LNCAP (cell line): Measurements from ENCODE around the gene WDHD1.

Experiments
- CTCF ChIP-seq: fragments of 450-650 bp; IDR thresholded peaks from 2 replicates; pipeline ENCODE4 v1.5.1; 2017; ENCODE audit warnings: mild to moderate bottlenecking

The WDHD1 gene

GRCh38 chr14:55026793-55027561 is at the start of gene WDHD1, which contains the start of gene SOCS4:
Gene WDHD1, minus strand, starts transcription at chr14:55027099. Its CDS starts 312 bp downstream, at chr14:55026787.
Gene SOCS4, plus strand, starts transcription at chr14:55027236. Its CDS starts 15,806 bp downstream, at chr14:55043042.
- TF ChIP-seq CTCF = no peak; the same call in 1 of the 2 replicates

DNA sequence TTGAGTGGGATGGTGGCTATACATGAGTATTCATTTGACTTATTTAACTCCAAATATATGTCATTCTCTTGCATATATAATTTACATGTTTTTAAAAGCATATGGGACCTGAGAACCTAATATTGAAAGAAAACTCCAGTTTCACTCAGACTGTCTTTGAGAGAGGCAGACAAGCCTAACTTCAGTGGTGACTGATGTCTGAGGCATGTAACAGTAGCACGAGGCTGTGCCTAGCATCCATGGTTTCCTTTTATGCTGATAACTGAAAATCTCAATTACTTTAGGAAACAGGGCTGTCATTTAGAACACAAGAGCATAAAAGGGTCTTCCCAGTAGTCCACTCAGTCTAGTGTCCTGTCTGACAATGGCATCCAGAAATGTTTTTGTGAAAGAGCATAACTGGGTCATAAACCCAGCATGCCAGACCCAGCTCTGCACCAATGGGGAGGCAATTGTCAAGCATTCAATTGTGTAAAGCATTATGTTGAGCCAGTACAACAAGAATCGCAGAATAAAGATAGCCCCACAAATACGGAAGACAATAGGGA is 48.8 kb upstream of the WDHD1 start:
- TF ChIP-seq CTCF = no peak

- no peak for TF ChIP-seq CTCF
These were observed 47.8 kb upstream of the WDHD1 start for GRCh38 chr14:55074662-55075061.

DNA sequence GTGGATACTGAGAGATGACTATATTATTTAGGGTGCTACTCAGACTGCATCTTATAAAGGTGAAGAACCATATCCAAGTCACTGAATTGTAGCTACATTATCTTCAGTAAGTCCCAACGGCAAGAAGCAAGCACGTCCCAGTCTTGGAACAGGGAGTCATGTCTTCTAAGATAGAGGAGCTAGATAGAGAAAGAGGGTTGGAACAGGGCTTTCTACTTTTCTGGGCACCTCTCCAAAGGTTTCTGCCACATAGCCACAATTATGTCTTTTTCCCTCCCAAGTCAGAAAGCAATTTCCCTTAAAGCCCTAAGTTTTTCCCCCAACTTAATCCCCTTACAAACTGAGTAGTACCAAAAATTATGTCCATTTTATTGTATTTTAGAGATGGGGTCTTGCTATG is 47.0 kb upstream of the WDHD1 start:
- TF ChIP-seq CTCF = no peak

- no peak for TF ChIP-seq CTCF
These were observed 45.2 kb upstream of the WDHD1 start for GRCh38 chr14:55071870-55072640.

- no peak for TF ChIP-seq CTCF
These were observed 44.1 kb upstream of the WDHD1 start for GRCh38 chr14:55070981-55071411.

DNA sequence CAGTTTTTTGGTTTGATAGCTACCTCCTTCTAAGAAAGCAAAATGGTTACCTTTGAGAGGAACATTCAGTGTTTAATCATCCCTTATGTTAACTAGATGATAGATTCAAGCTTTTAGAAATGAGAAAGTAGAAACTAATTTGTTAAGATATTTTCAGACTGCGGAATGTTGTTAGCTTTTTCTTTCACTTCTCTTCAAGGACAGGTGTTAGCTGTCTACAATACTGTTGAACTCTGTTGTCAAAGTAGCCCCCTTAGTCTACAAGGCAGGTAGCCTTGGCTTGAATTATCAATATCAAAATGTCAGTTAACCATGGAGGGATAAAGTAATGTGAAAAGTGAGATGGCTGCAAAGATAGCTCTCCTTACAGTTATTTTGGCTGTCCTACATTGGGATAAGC is 39.3 kb upstream of the WDHD1 start:
- TF ChIP-seq CTCF = no peak
